Testis (tissue), 3 donors: ENCODE measurements around the gene KCNE1. TPM values are rescaled to one million over a fixed set of nuclear protein-coding genes. Genes with fewer than 3 reads are reported as not detected.

ENCODE experiments used
- DNase-seq: peaks from one replicate; pipeline ENCODE4 v3.0.0-alpha.2; 2019
- H3K27ac ChIP-seq, 2 donors: fragments of 200-600 bp; sonication (generic); one replicate each; pipeline ENCODE4 v1.5.1; 2019
- H3K27me3 ChIP-seq: fragments of 200-600 bp; sonication (generic); one replicate; pipeline ENCODE4 v1.5.1; 2019
- H3K36me3 ChIP-seq: fragments of 200-600 bp; sonication (generic); one replicate; pipeline ENCODE4 v1.5.1; 2017; ENCODE audit warnings: low read depth; ENCODE audit errors: missing control alignments
- H3K4me1 ChIP-seq: fragments of 200-600 bp; sonication (generic); one replicate; pipeline ENCODE4 v1.5.1; 2019
- H3K4me3 ChIP-seq, 2 donors: fragments of 200-600 bp; sonication (generic); one replicate each; pipeline ENCODE4 v1.5.1; 2017 to 2019
- H3K9me3 ChIP-seq: fragments of 200-600 bp; sonication (generic); one replicate; pipeline ENCODE4 v1.5.1; 2017
- POLR2A ChIP-seq: fragments of 450-650 bp; IDR thresholded peaks from one replicate; pipeline ENCODE4 v1.6.1; 2017; ENCODE audit warnings: antibody characterized with exemption, mild to moderate bottlenecking, moderate library complexity
- WGBS, 2 donors: methylation state at CpG; one replicate each; pipeline ENCODE4 v1.1.5; 2018; 5-methylcytosine and 5-hydroxymethylcytosine counted together
- intact Hi-C: fragments of 100-400 bp; cut with DNase I; formaldehyde crosslinking; loops from one replicate; pipeline ENCODE4 v1.15.1; 2023; ENCODE audit warnings: low total_unique reads
- polyA plus RNA-seq: library from polyadenylated mRNA; stranded (reverse); fragments of 350-450 nt; fragmentation: Illumina TruSeq; extraction: RNeasy Lipid Tissue Mini Kit (QIAGEN cat#74804); gene quantifications from one replicate; pipeline ENCODE4 v1.2.3, GENCODE V29; 2014; ENCODE audit warnings: low read depth, low replicate concordance; ENCODE audit not compliant: insufficient read depth
- total RNA-seq, 2 donors: library from RNA; depleted of rRNA; stranded (reverse); fragments of >200 nt; gene quantifications; one replicate each; pipeline ENCODE4 v1.2.3, GENCODE V29; 2016
- TF ChIP-seq, protein P1 (sequence below), 3 experiments: fragments of 450-650 bp in 2 of 3; fragments of 200-600 bp in 1 of 3; sonication (generic) in 1 of 3; IDR thresholded peaks; one replicate each; pipeline ENCODE4 v1.5.1; 2016 to 2019; ENCODE audit warnings: antibody characterized with exemption in 3 of 3, mild to moderate bottlenecking in 2 of 3, moderate library complexity in 1 of 3

KCNE1 gene
- total and polyA plus RNA-seq, 3 donors from 2014 or later, result 7.3 to 16.7 (median 12.4) TPM

DNA sequence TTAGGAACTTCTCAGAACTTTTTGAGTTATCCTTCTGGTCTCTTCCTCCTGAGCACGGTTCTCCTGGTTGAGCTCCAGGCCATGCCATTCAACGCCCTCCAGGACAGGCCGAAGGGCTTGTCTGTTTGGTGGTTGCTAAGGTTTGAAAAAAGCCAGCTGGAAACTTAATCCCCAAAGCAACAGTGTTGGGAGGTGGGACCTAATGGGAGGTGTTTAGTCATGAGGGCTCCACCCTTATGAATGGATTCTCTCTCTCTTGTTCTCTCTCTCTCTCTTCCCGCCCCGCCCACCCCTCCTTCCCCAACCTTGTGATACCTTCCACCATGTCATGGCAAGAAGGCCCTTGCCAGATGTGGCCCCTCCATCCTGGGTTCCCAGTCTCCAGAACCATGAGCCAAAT is 829 bp downstream of the KCNE1 start:
- no peak overlapping the region for H3K4me3 ChIP-seq
- TF ChIP-seq POLR2A, result no peak
- TF ChIP-seq, protein P1, sequence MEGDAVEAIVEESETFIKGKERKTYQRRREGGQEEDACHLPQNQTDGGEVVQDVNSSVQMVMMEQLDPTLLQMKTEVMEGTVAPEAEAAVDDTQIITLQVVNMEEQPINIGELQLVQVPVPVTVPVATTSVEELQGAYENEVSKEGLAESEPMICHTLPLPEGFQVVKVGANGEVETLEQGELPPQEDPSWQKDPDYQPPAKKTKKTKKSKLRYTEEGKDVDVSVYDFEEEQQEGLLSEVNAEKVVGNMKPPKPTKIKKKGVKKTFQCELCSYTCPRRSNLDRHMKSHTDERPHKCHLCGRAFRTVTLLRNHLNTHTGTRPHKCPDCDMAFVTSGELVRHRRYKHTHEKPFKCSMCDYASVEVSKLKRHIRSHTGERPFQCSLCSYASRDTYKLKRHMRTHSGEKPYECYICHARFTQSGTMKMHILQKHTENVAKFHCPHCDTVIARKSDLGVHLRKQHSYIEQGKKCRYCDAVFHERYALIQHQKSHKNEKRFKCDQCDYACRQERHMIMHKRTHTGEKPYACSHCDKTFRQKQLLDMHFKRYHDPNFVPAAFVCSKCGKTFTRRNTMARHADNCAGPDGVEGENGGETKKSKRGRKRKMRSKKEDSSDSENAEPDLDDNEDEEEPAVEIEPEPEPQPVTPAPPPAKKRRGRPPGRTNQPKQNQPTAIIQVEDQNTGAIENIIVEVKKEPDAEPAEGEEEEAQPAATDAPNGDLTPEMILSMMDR (IDR thresholded peaks at IDR 0.05), result no peak
- H3K27me3 ChIP-seq, result no peaks in the 10 kb centered on the region
- no peaks in the 10 kb centered on the region for H3K9me3 ChIP-seq
- 92 to 95% methylated on average over 5 of the region's 5 CpGs for WGBS, 2 donors
- intact Hi-C loops, result no loop called here
- H3K36me3 ChIP-seq, result no peaks in the 10 kb centered on the region
- DNase-seq, result no peak
- H3K27ac ChIP-seq, result no peak overlapping the region
- no peaks in the 10 kb centered on the region for H3K4me1 ChIP-seq

GRCh38 chr21:34510148-34511142 is 1.6 kb downstream of the KCNE1 start:
- no peak overlapping the region for H3K27ac ChIP-seq
- TF ChIP-seq, protein P1 (IDR thresholded peaks at IDR 0.05), result peak; percentile 53 to 69 (median 59)
- no peak for TF ChIP-seq POLR2A
- no peak overlapping the region for H3K4me3 ChIP-seq
- 78 to 81% methylated on average over 12 to 15 of the region's 15 CpGs for WGBS, 2 donors
- intact Hi-C loops, result no loop called here
- no peaks in the 10 kb centered on the region for H3K36me3 ChIP-seq
- no peaks in the 10 kb centered on the region for H3K27me3 ChIP-seq
- H3K9me3 ChIP-seq, result no peaks in the 10 kb centered on the region
- peak; percentile 81 for DNase-seq
- no peaks in the 10 kb centered on the region for H3K4me1 ChIP-seq

- WGBS, 2 donors, result 91 to 94% methylated on average over 4 of the region's 4 CpGs
Observed at GRCh38 chr21:34509151-34509550, 2.9 kb downstream of the KCNE1 start.

DNA sequence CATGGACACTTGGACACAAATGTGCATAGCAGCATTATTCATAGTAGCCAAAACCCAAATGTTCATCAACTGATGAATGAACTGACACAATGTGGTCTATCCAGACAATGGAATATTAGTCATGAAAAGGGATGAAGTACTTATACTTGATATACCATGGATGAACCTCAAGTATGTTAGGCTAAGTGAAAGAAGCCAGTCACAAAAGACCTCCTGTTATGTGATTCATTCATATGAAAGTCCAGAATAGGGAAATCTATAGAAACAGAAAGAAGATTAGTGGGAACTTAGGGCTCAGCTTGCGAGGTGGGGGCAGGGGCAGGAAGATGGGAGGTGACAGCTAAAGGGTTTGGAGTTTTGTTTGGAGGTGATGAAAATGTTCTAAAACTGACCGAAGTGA is 7.4 kb downstream of the KCNE1 start:
- Histone ChIP-seq H3K36me3 (no peaks in the 10 kb centered on the region), H3K4me3 (no peak overlapping the region), H3K9me3 (no peaks in the 10 kb centered on the region), H3K4me1 (peaks cover 2% of the 10 kb centered on the region), H3K27me3 (no peaks in the 10 kb centered on the region), H3K27ac (no peak overlapping the region)
- WGBS, 2 donors, result 93 to 94% methylated on average over 2 of the region's 2 CpGs
- no peak for TF ChIP-seq POLR2A
- TF ChIP-seq, protein P1 (IDR thresholded peaks at IDR 0.05), result no peak
- no peak for DNase-seq
- intact Hi-C loops, result no loop called here

More at GRCh38 chr21:34509151-34509550, 2.9 kb downstream of the KCNE1 start:
- Histone ChIP-seq H3K27me3 (no peaks in the 10 kb centered on the region), H3K4me3 (no peak overlapping the region), H3K27ac (no peak overlapping the region), H3K36me3 (no peaks in the 10 kb centered on the region), H3K9me3 (no peaks in the 10 kb centered on the region), H3K4me1 (no peaks in the 10 kb centered on the region)
- no peak for DNase-seq
- intact Hi-C loops, result no loop called here
- TF ChIP-seq, protein P1 (IDR thresholded peaks at IDR 0.05), result no peak
- no peak for TF ChIP-seq POLR2A
